Fibroblast of lung (primary cell): Measurements from ENCODE around the gene PRRC2B. TPM values are rescaled to one million over a fixed set of nuclear protein-coding genes. Genes with fewer than 3 reads are reported as not detected.

ENCODE experiments used
- DNase-seq, 2 donors: peaks; one replicate each; pipeline versions ENCODE4 v3.0.0 to v3.0.0-alpha.2; 2010; ENCODE audit warnings: low read depth in 2 of 2
- H2AFZ ChIP-seq: 2 replicates; pipeline ENCODE4 v1.5.1; 2012; ENCODE audit warnings: low read length, control low read depth, inconsistent platforms
- H3K27ac ChIP-seq: 2 replicates; pipeline ENCODE4 v1.5.1; 2011; ENCODE audit warnings: low read length, control low read depth; ENCODE audit not compliant: insufficient read depth
- H3K27me3 ChIP-seq: 2 replicates; pipeline ENCODE4 v1.5.1; 2011; ENCODE audit warnings: mild to moderate bottlenecking, low read length; ENCODE audit not compliant: control insufficient read depth, insufficient read depth
- H3K36me3 ChIP-seq: 2 replicates; pipeline ENCODE4 v1.5.1; 2011; ENCODE audit warnings: low read length; ENCODE audit not compliant: control insufficient read depth, insufficient read depth
- H3K4me1 ChIP-seq: 2 replicates; pipeline ENCODE4 v1.5.1; 2011; ENCODE audit warnings: low read length; ENCODE audit not compliant: control insufficient read depth, insufficient read depth; ENCODE audit errors: extremely low read depth
- H3K4me2 ChIP-seq: 2 replicates; pipeline ENCODE4 v1.5.1; 2011; ENCODE audit warnings: low read length, control low read depth; ENCODE audit not compliant: insufficient read depth; ENCODE audit errors: extremely low read depth
- H3K4me3 ChIP-seq, 4 experiments: fragments of 200-600 bp in 1 of 4; sonication (generic) in 1 of 4; replicated peaks in 1 of 4; 2 replicates each; pipeline ENCODE4 v1.5.1; 2011 to 2016; ENCODE audit warnings: low read length in 4 of 4, low read depth in 3 of 4, mild to moderate bottlenecking in 3 of 4, control low read depth in 2 of 4, inconsistent platforms in 1 of 4, mixed read lengths in 1 of 4; ENCODE audit not compliant: insufficient read depth in 1 of 4; ENCODE audit errors: control extremely low read depth in 1 of 4
- H3K79me2 ChIP-seq: 2 replicates; pipeline ENCODE4 v1.5.1; 2012; ENCODE audit warnings: mild to moderate bottlenecking, low read length, inconsistent platforms; ENCODE audit not compliant: control insufficient read depth, insufficient read depth
- H3K9ac ChIP-seq: 2 replicates; pipeline ENCODE4 v1.5.1; 2011; ENCODE audit warnings: mild to moderate bottlenecking, low read length, control low read depth; ENCODE audit not compliant: insufficient read depth
- H3K9me3 ChIP-seq: 2 replicates; pipeline ENCODE4 v1.5.1; 2012; ENCODE audit warnings: low read depth, low read length; ENCODE audit not compliant: control insufficient read depth, insufficient read depth
- H4K20me1 ChIP-seq: 2 replicates; pipeline ENCODE4 v1.5.1; 2011; ENCODE audit warnings: low read length; ENCODE audit not compliant: control insufficient read depth, insufficient read depth; ENCODE audit errors: extremely low read depth
- CTCF ChIP-seq, 2 donors: IDR thresholded peaks in 1 of 2; conservative IDR thresholded peaks in 1 of 2; 1 replicate in 1 of 2; 2 replicates in 1 of 2; pipeline ENCODE4 v1.5.1; 2011 to 2012; ENCODE audit warnings: low read length in 2 of 2, control low read depth in 1 of 2, inconsistent platforms in 1 of 2, low read depth in 1 of 2, mild to moderate bottlenecking in 1 of 2
- EZH2 ChIP-seq: IDR thresholded peaks from 2 replicates; pipeline ENCODE4 v1.5.1; 2012; ENCODE audit warnings: low read length, control low read depth, mild to moderate bottlenecking; ENCODE audit errors: missing control alignments
- polyA plus RNA-seq, 2 donors: library from polyadenylated mRNA; depleted of rRNA in 1 of 2; stranded (reverse) in 1 of 2; unstranded in 1 of 2; fragments of >200 nt; gene quantifications; 2 replicates each; pipeline ENCODE4 v1.2.1, GENCODE V29; 2011 to 2012; ENCODE audit warnings: missing spikeins in 1 of 2
- total RNA-seq: library from RNA; depleted of rRNA; stranded (reverse); fragments of >200 nt; gene quantifications from 2 replicates; pipeline ENCODE4 v1.2.1, GENCODE V29; 2014

The PRRC2B gene
- total and polyA plus RNA-seq, 2 donors (not counting 1 experiment from before 2014, with no cell fraction given): 29.9 to 66.4 TPM

GRCh38 chr9:131516100-131516499, 122.2 kb downstream of the PRRC2B start:
- Histone ChIP-seq H3K27ac (no peak overlapping the region), H3K4me2 (no peak overlapping the region), H3K36me3 (peaks cover 35% of the 10 kb centered on the region), H3K4me3 (no peak overlapping the region), H3K9me3 (no peaks in the 10 kb centered on the region), H3K4me1 (no peaks in the 10 kb centered on the region), H4K20me1 (no peaks in the 10 kb centered on the region), H3K79me2 (no peaks in the 10 kb centered on the region), H2AFZ (no peak overlapping the region), H3K9ac (no peak overlapping the region), H3K27me3 (no peaks in the 10 kb centered on the region)
- TF ChIP-seq CTCF (conservative IDR thresholded peaks at IDR 0.05 in 1 of 2, IDR thresholded peaks at IDR 0.05 in 1 of 2; ENCODE audit: low read depth in 1 of 2, low read length in 2 of 2) (no peak), EZH2 (no peak)
- DNase-seq: no peak

- H3K27ac ChIP-seq: no peak overlapping the region
- H3K4me3 ChIP-seq: no peak overlapping the region
- no peak overlapping the region for H2AFZ ChIP-seq
- H4K20me1 ChIP-seq: no peaks in the 10 kb centered on the region
- H3K9ac ChIP-seq: no peak overlapping the region
- no peaks in the 10 kb centered on the region for H3K9me3 ChIP-seq
- H3K4me2 ChIP-seq: no peak overlapping the region
- H3K79me2 ChIP-seq: no peaks in the 10 kb centered on the region
- no peaks in the 10 kb centered on the region for H3K4me1 ChIP-seq
- peaks cover 32% of the 10 kb centered on the region for H3K36me3 ChIP-seq
- no peak for TF ChIP-seq EZH2
- no peaks in the 10 kb centered on the region for H3K27me3 ChIP-seq
- DNase-seq: no peak
Observed at GRCh38 chr9:131516930-131517329, 123.0 kb downstream of the PRRC2B start.

GRCh38 chr9:131517761-131518190, 123.9 kb downstream of the PRRC2B start:
- Histone ChIP-seq H3K4me3 (no peak overlapping the region), H3K79me2 (no peaks in the 10 kb centered on the region), H3K36me3 (peaks cover 34% of the 10 kb centered on the region), H3K9me3 (no peaks in the 10 kb centered on the region), H4K20me1 (no peaks in the 10 kb centered on the region), H2AFZ (no peak overlapping the region), H3K9ac (no peak overlapping the region), H3K4me2 (no peak overlapping the region), H3K4me1 (no peaks in the 10 kb centered on the region), H3K27me3 (no peaks in the 10 kb centered on the region), H3K27ac (no peak overlapping the region)
- no peak for DNase-seq
- TF ChIP-seq CTCF (conservative IDR thresholded peaks at IDR 0.05 in 1 of 2, IDR thresholded peaks at IDR 0.05 in 1 of 2; ENCODE audit: low read depth in 1 of 2, low read length in 2 of 2) (no peak), EZH2 (no peak)
